Middle frontal gyrus (tissue), 1 donor: ENCODE data around the gene C2orf76.

ENCODE experiments used
- DNase-seq: peaks from one replicate; pipeline ENCODE4 v3.0.0-alpha.2; 2015; ENCODE audit warnings: low spot score; ENCODE audit errors: extremely low spot score

The C2orf76 gene

DNA sequence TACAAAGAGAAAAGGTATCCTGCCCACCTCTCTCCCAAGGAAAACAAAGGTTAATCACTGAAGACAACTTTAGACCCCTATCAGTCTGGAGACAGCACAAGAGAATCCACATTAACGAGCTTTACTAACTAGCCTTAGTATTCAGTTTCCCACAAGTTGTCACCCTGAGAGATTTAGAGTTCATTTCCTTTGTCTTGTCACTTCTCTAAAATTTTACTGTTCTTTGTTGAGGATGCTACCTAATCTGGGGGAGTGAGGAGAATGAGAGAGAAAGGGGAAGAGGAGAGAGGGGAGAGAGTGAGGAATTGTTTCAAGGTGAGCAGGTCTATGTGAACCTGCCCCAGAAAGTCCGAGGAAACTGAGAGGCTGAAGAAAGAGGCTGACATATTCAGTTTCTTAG is 28.4 kb downstream of the C2orf76 start:
- no peak for DNase-seq

DNA sequence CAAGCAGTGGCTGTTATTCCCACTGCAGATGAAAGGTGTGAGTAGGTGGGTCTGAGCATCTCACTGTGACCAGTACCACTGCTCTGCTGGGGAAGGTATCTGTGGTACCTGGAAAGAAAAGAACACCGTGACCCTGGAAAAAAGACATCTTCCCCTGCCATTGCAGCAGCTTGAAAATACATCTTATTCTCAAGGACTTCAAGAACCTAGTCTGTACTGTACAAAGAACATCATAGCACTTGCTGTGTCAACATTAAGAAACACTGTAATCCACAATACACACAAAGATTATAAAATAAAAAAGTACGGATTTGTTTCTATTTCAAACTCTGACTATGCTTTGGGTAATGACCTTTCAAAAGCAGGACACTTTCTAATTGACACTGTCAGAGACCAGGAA is 28.9 kb downstream of the C2orf76 start:
- DNase-seq = no peak

DNA sequence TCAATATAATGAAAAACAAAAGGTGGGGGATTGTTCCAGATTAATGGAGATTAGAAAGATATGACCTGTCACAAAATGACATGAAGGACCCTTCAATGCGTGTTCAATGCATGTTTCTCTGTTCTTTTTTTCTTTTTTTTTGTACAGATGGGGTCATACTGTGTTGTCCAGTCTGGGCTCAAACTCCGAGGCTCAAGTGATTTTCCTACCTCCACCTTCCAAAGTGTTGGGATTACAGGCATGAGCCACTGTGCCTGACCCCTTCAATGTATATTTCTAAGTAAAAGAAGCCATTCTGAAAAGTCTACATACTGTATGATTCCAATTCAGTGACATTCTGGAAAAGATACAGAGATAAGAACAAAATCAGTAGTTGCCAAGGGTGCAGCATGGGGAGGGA is 32.8 kb downstream of the C2orf76 start:
- DNase-seq = no peak

DNA sequence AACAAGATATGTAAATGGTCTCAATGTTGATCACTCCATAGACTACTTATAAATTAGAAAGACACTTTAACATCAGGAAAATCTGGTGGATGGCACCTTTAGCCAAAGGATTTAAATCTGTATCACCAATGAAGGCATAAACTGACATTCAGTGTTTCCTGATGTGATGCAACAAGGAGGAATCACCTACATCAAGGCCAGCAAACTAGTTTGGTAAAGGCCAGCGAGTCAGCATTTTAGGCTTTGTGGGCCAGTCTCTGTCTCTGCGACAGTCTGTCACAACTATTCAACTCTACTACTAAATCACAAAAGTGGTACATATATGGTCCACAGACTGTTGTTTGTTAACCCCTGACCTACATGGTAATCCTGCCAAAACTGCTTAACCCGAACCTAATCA is 33.3 kb downstream of the C2orf76 start:
- DNase-seq = no peak

DNA sequence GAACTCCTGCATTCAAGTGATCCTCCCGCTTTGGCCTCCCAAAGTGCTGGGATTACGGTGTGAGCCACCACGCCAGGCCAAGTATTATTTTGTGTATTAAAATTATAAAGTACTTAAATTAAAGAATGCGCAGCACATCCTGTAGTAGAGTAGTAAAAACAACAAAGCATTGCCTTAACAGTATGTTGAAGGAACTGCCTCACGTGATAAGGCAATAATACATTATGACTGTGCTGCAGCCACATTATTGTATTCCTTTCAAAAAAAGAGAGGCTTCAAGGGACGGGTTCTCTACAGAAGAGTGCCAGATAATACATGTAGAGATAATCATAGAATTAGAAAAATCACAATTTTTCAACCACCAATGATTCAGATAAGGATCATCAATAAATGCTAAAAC is 33.7 kb downstream of the C2orf76 start:
- no peak for DNase-seq

DNA sequence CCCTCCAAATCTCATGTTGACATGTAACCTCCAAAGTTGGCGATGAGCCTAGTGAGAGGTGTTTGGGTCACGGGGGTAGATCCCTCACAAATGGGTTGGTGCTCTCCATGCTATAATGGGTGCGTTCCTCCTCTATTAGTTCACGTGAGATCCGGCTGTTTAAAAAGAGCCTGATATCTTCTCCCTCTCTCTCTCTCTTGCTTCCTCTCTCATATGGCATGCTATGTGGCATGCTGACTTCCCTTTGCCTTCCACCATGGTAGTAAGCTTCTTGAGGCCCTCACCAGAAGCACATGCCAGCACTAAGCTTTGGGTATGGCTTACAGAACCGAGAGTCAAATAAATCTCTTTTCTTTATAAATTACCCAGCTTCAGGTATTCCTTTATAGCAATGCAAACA is 39.2 kb downstream of the C2orf76 start:
- DNase-seq = no peak

DNA sequence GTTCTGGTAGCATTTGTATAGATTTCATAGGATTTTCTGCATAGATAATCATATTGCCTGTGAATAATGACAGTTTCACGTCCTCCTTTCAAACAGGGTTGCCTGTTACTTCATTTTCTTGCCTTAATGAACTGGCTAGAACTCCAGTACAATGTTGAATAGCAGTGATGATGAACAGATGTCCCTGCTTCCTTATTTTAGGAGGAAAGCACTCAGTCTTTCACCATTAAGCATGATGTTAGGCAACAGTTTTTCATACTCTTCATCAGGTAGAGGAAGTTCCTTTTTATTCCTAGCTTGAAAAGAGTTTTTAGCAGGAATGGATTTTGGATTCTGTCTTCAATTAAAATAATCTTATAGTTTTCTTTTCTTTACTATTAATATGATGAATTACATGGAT is 39.7 kb downstream of the C2orf76 start:
- DNase-seq = no peak

DNA sequence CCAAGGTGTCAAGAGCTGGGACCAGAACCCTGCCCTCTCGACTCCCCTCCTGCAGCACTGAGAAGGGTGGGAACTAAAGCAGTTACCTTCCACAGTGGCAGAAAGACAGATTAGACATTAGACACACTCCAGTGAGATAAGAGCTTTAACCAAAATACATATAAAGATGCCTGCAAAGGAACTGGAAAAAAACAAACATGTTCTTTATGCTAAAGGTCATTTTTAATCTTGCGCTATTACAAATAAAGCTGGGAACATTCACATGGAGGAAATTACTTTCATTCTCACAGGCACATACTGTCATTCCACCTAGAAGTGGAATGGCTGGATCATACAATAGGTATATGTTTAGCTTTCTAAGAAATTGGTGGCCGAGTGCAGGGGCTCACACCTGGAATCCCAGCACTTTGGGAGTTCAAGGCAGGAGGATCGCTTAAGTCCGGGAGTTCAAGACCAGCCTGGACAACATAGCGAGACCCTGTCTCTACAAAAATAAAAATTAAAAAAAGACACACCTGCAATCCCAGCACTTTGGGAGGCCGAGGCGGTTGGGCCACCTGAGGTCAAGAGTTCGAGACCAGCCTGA is 41.9 kb downstream of the C2orf76 start:
- no peak for DNase-seq

DNA sequence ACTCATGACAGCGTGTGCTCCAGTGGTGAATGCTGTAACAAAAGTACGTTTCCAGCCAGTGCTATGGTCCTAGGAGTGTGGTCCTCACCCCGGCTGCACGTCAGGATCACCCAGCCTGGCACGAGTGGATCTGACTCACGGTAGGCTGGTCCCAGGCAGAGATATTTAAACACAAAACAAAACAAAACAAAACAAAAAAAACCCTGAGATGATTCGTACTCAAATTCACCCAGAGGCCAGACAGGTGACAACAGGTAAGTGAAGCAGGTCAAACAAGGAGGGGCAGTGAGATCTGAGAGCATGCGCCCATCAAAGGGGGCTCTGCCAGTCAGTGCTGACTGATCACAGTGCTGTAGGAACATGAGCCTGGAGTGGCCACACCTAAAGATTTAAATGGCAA is 43.2 kb downstream of the C2orf76 start:
- no peak for DNase-seq

DNA sequence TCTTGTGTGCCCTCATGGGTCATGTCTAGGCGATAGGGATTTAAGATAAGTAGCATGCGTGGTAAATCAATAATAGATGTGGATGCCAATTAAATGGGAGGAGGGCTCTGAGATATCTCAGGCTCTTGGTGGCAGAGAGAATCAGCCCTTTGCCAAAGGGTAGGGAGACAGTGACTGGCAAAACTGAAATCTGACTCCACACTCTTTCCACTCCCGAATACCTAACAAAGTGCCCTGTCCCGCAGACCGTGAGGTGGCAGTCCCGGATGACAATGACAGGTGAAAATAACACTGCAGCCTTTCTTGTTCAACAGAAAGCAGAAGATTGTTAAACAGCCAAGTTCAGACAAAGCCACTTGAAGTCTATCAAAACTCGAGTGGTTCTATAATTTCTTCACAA is 47.0 kb downstream of the C2orf76 start:
- DNase-seq = no peak

DNA sequence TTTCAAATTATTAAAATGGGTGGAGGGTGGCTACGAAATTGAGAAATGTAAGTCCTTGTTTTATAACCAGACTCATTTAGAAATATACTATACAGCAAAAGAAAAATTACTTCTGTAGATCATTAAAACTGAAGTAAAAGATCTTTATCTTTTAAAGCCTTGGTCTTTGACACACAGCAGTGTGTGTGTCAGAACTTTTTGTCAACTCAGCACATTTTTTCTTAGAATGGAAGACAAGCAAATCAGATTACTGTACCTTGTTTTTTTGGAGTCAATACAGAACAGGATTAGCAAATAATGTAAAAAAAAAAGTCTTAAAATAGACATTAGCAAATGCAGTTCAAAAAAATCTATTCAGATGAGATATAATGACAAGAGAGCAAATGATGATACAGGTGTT is 49.1 kb downstream of the C2orf76 start:
- no peak for DNase-seq

DNA sequence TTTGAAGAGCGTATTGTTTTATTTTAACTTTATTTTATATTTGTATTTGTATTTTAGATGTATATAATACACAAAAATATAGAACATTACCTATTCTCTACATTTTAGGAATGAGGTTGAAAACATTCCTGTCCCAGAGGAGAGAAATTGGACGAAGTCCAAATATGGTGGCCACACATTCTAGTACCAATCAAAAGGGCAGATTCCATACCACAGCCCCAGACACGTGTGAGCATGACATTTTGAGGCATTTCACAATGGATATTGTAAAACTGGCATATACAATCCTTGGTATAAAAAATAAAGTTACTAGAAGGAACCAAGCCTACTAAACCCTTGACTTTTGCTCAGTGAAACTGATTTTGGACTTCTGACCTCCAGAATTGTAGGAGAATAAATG is 50.6 kb downstream of the C2orf76 start:
- DNase-seq = no peak

DNA sequence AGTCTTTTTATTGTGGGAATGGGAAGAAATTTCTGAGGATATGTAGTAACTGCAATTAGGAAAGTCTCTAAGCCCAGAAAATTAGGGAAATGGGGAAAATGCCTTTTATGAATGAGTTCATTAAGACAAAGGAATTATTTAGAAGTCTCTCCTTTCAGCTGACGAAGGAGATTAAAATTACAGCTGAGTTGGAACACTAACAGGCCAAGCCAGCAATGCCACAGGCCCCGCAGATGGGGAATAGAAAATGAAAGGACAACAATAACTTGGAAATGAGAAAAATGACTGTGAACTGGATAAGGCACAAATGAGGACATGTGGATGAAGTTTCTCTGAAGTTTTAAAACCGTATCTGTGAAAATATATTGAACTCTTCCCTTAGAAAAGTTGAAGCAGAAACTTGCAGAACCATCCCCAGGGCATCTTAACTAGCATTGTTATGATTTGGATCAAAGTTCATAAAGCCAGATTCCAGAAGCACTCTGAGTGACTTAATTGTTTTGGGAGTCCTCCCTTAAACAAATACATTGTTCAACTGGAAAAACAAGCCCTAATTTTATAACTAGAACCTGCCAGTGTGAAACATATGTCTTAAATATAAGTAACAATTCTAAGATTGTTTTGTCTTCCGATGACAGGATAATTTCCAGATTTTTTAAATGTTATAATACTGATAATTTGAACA is 51.3 kb downstream of the C2orf76 start:
- no peak for DNase-seq

DNA sequence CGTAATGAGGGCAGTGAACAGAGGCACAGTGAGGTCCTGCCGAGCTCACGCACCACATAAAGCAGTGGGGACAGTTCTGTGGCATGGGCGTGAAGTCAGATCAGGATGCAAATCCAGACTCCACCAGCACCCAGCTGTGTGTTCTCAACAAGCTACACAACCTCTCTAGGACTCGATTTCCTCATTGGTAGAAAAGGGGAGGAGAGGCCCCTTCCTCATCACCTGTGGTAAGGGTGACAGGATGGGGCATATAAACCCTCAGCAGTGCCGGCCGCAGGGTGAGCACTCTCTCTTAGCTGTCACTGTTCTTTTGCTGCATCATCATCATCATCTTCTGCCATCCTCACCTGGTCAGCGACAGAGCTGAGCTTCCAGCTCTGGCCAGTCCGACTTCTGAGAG is 54.8 kb downstream of the C2orf76 start:
- no peak for DNase-seq

DNA sequence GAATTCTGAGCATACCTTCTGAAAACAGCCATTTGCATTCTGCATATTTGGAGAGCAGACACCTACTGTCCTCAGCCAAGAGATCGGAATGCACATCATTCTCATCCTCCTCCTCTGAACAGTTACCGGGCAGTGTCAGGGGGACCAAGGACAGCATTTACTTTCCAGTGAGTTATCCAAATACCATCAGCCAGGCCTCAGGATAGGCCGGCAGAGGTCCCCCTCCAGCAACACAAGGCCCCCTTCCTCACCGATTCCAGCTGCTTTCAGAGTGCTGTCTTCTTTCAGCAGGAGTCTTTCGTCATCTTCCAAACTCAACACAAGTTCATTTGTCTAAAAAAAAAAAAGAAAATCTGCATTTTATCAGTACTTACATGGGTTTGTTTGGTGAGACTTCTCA is 55.3 kb downstream of the C2orf76 start:
- DNase-seq = no peak

DNA sequence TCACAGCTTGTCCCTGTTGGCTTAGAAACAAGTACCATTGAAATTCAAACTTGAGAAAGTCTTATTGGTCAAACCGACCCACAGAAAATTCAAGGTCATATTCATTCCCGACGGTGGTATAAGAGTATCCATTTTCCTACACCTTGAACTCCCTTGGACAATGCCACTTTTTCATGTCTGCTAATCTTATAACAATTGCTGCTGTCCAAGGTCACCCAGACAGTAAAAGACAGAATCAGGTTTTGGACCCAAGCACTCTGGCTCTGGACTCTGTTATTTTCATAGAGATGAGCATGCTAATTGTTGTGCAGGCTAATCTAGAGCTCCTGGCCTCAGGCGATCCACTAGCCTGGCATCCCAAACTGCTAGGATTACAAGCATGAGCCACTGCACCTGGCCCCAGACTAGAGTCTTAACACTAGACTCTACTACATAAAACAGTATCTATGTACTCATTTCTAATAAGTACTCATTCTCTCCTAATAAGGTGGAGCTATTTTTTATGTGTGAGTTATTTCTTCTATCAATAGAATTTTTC is 57.8 kb downstream of the C2orf76 start:
- DNase-seq = no peak

DNA sequence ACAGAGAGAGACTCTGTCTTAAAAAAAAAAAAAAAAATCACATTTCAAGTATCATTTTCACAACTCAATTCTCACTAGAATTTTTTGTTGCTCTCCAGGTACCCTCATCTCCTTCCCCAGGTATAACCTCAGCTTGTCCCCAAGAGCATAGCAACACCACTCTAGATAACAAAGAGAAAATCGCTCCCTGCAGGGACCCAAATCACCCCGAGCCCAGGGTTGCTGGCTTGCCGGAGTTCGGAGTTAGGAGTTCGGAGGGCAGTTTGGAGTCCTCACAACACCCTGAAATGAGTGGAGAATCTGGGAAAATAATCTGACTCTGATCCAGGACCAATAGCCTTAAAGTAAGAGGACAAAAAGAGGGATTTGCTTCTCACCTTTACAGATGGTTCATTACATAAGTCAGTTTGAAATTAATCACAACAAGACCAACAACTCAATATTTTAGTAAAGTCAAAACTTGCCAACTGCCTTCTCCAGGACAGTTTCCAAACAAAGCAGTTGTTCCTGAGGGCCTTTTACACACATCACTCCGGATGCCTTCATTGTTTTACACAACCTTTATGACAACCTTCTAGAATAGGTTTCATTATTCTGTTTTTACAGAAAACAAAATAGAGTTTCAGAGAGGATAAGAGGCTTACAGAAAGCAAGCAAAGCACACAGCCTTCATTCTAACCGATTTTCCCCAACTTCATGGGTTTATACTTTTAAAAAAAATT is 59.1 kb downstream of the C2orf76 start:
- no peak for DNase-seq

DNA sequence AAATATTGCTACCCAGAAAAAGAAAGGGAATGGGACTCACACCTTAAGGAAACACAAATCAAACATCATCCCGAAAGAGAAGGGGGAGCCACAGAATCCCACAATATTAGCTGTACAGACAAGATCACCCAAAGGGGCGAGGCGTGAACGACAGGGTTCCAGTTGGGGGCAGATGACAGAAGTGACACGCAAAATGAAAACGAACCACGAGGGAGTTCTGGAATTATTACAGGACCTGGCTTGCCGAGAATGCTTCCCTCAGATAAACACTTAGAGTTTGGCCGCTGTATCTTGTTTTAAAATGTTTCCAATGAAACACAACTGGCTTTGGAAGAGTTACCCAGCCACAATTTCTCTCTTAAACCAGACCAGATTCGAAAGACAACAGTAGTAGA is 60.4 kb downstream of the C2orf76 start:
- no peak for DNase-seq

DNA sequence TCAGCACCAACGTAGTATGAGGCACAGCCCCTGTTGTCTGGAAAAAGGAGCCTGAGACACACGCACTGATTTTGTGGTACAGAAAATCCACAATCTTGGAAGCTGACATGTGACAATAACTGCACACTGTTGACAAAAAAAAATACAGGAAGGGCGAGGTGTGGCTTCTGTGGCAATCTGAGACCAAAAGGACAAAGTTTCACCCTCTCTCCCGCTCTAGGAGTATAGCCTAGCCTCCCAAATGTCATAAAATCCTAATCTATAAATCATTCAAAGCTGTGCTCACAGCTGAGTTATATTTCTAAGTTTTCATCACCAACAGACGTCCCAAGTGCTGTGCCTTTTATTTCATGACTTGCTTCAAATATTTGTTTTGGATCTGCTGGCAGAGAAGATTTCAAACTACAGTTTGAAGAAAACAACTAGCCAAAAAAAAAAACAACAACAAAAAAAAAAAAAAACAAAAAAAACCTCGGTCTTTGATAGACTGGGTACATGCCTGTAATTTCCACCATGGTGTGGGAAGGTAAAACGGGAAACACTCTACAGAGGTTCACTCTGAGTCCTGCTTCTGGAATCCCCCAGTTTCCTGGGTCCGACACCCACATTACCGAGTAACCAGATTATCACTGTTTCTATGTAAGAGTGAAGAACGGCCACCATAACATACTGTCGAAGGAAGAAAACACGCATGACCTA is 61.0 kb downstream of the C2orf76 start:
- no peak for DNase-seq

DNA sequence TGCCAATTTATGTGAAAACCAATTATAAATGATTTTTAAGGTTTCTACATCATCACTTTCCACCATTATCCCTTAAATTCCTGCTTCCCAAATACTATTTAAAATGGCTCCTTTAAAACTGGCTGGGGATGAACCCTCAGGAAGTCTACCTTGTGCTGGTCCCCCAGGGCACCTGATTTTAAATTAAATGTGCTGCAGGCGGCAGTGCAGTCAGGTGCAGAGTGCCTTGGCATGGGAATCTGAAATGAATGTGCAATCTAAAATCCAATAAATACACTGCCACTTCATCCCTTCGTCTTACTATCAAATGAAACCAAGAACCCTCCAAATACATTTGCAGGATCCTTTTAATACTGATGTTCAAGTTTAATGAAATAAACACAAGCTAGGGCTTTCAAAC is 61.8 kb downstream of the C2orf76 start:
- DNase-seq = no peak

DNA sequence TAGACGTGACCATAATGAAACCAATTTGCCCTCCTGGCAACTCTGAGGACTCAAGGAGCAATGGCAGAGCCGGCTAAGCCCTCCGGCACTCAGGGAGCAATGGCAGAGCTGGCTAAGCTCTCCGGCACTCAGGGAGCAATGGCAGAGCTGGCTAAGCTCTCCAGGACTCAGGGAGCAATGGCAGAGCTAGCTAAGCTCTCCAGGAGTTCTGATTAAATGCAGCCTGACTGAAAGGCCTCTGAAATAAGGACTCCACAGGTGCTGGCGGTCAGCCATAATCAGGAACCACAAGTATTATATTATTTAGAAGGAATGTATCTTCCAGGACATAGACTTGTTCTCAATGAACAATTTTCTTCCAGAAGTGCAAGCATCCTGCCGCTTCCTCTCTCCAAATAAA is 65.2 kb downstream of the C2orf76 start:
- no peak for DNase-seq
